Activated CD8-positive, alpha-beta T cell treated with anti-CD3 and anti-CD28 coated beads for 36 hours (primary cell): ENCODE results near the gene TUSC2. TPM values are rescaled to one million over a fixed set of nuclear protein-coding genes. Genes with fewer than 3 reads are reported as not detected.

Experiments
- ATAC-seq: fragments of 200-7000 bp; cut with Tn5 transposase; one replicate; pipeline ENCODE4 v1.10.0; 2021; ENCODE audit warnings: mild to moderate bottlenecking, moderate library complexity
- CTCF ChIA-PET: fragments of 350-600 bp; sonication (Branson Sonifier 250); formaldehyde crosslinking; loops from one replicate; lab custom pipeline; 2021; ENCODE audit warnings: antibody characterized with exemption; lab: Charles Lee
- POLR2A ChIA-PET: fragments of 350-600 bp; sonication (Branson Sonifier 250); formaldehyde crosslinking; loops from one replicate; lab custom pipeline; 2021; ENCODE audit warnings: antibody characterized with exemption; lab: Charles Lee
- DNase-seq: peaks from one replicate; pipeline ENCODE4 v3.0.0-alpha.2; 2020
- H3K27ac Mint-ChIP-seq: one replicate; pipeline ENCODE4 v1.8.0; 2021; ENCODE audit warnings: mild to moderate bottlenecking, mixed read lengths
- H3K27me3 Mint-ChIP-seq: one replicate; pipeline ENCODE4 v1.8.0; 2021; ENCODE audit warnings: mixed read lengths
- H3K36me3 Mint-ChIP-seq: one replicate; pipeline ENCODE4 v1.8.0; 2021; ENCODE audit warnings: low read depth, mixed read lengths
- H3K4me1 Mint-ChIP-seq: one replicate; pipeline ENCODE4 v1.8.0; 2021; ENCODE audit warnings: low read depth, mixed read lengths
- H3K4me3 Mint-ChIP-seq: one replicate; pipeline ENCODE4 v1.8.0; 2021; ENCODE audit warnings: mild to moderate bottlenecking, moderate library complexity, mixed read lengths
- H3K9me3 Mint-ChIP-seq: one replicate; pipeline ENCODE4 v1.8.0; 2021; ENCODE audit warnings: mixed read lengths
- CTCF ChIP-seq: fragments of 200-600 bp; IDR thresholded peaks from one replicate; pipeline ENCODE4 v1.8.0; 2022; ENCODE audit warnings: antibody characterized with exemption, mild to moderate bottlenecking
- intact Hi-C: fragments of 100-400 bp; cut with micrococcal nuclease; formaldehyde crosslinking; loops from one replicate; pipeline ENCODE4 v1.10.0; 2022
- total RNA-seq, 2 experiments: library from RNA; stranded (reverse); gene quantifications; one replicate each; pipeline ENCODE4 v1.2.3, GENCODE V29; 2021

Gene TUSC2
- total RNA-seq, 2 experiments from 2014 or later = 16.7 to 19.5 TPM

- DNase-seq = no peak
- H3K27ac Mint-ChIP-seq = no peak overlapping the region
- ChIA-PET POLR2A (interaction anchor here (0.6 to 6.9 kb wide), 5 partner anchors 9 to 214 kb away, joined by 3 to 137 read pairs (median 4); partner anchors contain the start of genes HEMK1 and RASSF1), CTCF (interaction anchor here (1.2 to 4.3 kb wide), 3 partner anchors 17 to 196 kb away, joined by 3 to 15 read pairs (median 3); no protein-coding TSS in a partner anchor)
- H3K4me1 Mint-ChIP-seq = peaks cover 48% of the 10 kb centered on the region
- H3K4me3 Mint-ChIP-seq = no peak overlapping the region
- H3K27me3 Mint-ChIP-seq = no peaks in the 10 kb centered on the region
- no peaks in the 10 kb centered on the region for H3K9me3 Mint-ChIP-seq
- no peak for ATAC-seq
- intact Hi-C loops = no loop called here
- TF ChIP-seq CTCF = no peak
- H3K36me3 Mint-ChIP-seq = peaks cover 25% of the 10 kb centered on the region
These were observed 26.8 kb upstream of the TUSC2 start for GRCh38 chr3:50354850-50355249.

- Mint-ChIP-seq H3K4me3 (no peak overlapping the region), H3K36me3 (peaks cover 25% of the 10 kb centered on the region), H3K27ac (peak overlapping the region; percentile 5), H3K4me1 (peaks cover 50% of the 10 kb centered on the region), H3K27me3 (no peaks in the 10 kb centered on the region), H3K9me3 (no peaks in the 10 kb centered on the region)
- DNase-seq = no peak
- ChIA-PET CTCF (interaction anchor here (0.9 to 4.3 kb wide), 5 partner anchors 16 to 218 kb away, joined by 3 to 15 read pairs (median 3); no protein-coding TSS in a partner anchor), POLR2A (interaction anchor here (0.6 to 6.9 kb wide), 6 partner anchors 10 to 1052 kb away, joined by 3 to 137 read pairs (median 3); partner anchors contain the start of gene RASSF1)
- ATAC-seq = no peak
- no peak for TF ChIP-seq CTCF
- intact Hi-C loops = no loop called here
These were observed 26.3 kb upstream of the TUSC2 start for GRCh38 chr3:50354186-50354764.

- Mint-ChIP-seq H3K9me3 (no peaks in the 10 kb centered on the region), H3K4me3 (no peak overlapping the region), H3K36me3 (peaks cover 24% of the 10 kb centered on the region), H3K27me3 (no peaks in the 10 kb centered on the region), H3K4me1 (peaks cover 59% of the 10 kb centered on the region), H3K27ac (no peak overlapping the region)
- ATAC-seq (no peak), DNase-seq (no peak)
- no peak for TF ChIP-seq CTCF
- ChIA-PET POLR2A (interaction anchor here (0.6 to 6.9 kb wide), 4 partner anchors 15 to 1053 kb away, joined by 3 to 137 read pairs (median 3); partner anchors contain the start of genes HEMK1 and RASSF1), CTCF (interaction anchor here (0.9 to 4.3 kb wide), 8 partner anchors 9 to 219 kb away, joined by 3 to 15 read pairs (median 6); partner anchors contain the start of gene RASSF1)
- intact Hi-C loops = no loop called here
These were observed 25.4 kb upstream of the TUSC2 start for GRCh38 chr3:50353245-50354004.

GRCh38 chr3:50352781-50353180 lies 24.8 kb upstream of the TUSC2 start:
- intact Hi-C loops = no loop called here
- ATAC-seq = no peak

More at GRCh38 chr3:50352781-50353180, 24.8 kb upstream of the TUSC2 start:
- DNase-seq = peak; percentile 48
- POLR2A ChIA-PET = interaction anchor here (0.9 to 6.9 kb wide), 2 partner anchors 15 to 216 kb away, joined by 3 to 137 read pairs; partner anchors contain the start of genes HEMK1 and RASSF1
- H3K27me3 Mint-ChIP-seq = no peaks in the 10 kb centered on the region
- no peaks in the 10 kb centered on the region for H3K9me3 Mint-ChIP-seq
- no peak overlapping the region for H3K27ac Mint-ChIP-seq
- no peak for TF ChIP-seq CTCF
- CTCF ChIA-PET = interaction anchor here (1.0 to 4.3 kb wide), 8 partner anchors 9 to 220 kb away, joined by 3 to 15 read pairs (median 6); partner anchors contain the start of gene RASSF1
- H3K4me3 Mint-ChIP-seq = no peak overlapping the region
- peaks cover 59% of the 10 kb centered on the region for H3K4me1 Mint-ChIP-seq
- H3K36me3 Mint-ChIP-seq = peaks cover 24% of the 10 kb centered on the region
